ENCODE results near the gene ARL15.
"Not testable (repeated sequence)": the region's sequence is repeated elsewhere in the genome, so short reads cannot be mapped to it uniquely, and the experiment has no call there.

ARL15 gene

DNA sequence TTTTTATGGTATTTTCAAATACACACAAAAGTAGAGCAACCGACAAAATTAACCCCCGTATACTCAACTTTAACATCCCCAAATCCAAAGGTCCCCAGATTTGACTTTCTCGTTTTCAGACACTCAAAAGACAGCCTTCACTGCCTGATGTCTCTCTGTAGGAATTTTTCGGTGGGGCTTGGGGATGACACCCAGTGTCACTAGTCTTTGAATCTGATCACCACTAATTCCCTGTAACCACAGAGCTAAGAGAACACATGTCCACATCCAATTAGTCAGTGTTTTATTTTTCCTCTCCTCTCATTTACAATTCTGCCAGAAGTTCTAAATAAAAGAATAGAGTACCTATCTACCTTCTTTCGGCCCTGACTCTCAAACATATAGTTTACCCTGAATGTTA is 324.6 kb downstream of the ARL15 start:
- no peak for DNase-seq (ENCODE audit: low read depth in 2 of 2)

DNA sequence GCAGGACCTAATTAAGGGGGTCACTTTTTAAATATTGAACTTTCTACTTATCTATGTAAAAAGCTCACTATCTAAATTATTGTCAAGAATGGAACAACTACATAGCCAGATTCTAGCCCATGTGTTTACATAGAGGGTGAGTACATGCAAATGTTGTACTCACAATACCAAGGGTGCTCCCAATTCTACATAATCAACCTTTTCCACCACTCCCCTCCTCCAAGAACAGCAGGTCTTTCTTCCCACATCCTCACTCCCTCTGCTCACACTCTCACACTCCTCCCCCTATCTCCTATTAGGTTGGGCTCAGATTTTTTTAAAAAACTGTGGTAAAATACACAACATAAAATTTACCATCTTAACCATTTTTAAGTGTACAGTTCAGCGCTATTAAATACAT is 325.4 kb downstream of the ARL15 start:
- DNase-seq (ENCODE audit: low read depth in 2 of 2) = no peak

DNA sequence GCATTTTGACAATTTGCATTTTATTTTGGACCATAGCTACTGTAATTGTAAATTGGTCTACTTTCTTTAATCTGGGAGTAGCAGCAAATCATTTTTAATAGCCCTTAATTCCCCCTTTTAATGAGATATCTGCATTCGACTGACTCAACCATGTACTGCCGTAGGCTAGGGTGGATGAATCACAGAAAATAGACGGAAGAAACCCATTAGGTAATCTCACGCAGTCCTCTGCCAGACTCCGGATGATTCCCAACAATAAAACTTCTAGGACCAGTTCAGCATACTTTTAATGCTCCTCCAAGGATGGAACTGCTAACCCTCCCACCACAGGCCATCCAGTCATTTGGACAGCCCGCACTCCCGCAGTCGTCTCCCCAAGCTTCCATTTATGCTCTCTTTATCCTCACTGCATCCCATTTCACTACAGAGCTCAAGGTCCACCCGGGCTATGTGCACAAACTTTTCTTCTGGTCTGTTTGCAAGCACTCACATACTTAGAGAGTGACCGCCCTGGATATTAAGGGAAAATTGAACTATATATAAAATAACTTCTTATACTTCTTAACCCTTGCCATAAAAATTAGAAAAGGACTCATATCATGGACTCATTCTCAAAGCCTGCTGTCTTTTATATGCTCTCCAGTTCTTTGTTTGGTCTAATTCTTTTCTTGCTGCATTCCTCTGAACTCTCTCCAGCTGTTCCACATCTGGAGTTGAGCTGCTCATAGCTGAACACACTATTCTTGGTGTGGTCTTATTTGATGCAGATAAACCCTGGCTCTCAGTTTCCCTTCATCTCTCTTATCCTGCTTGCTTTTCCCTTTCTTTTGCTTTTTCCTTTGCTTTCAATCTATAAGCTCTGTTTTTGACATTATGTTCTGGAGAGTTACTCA is 326.6 kb downstream of the ARL15 start:
- no peak for DNase-seq (ENCODE audit: low read depth in 2 of 2)

DNA sequence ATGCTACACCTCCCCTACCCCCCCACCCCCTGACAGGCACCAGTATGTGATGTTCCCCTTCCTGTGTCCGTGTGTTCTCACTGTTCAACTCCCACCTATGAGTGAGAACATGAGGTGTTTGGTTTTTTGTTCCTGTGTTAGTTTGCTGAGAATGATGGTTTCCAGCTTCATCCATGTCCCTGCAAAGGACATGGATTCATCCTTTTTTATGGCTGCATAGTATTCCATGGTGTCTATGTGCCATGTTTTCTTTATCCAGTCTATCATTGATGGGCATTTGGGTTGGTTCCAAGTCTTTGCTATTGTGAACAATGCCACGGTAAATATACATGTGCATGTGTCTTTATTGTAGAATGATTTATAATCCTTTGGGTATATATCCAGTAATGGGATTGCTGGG is 328.1 kb downstream of the ARL15 start:
- DNase-seq (ENCODE audit: low read depth in 2 of 2) = not testable (repeated sequence)

DNA sequence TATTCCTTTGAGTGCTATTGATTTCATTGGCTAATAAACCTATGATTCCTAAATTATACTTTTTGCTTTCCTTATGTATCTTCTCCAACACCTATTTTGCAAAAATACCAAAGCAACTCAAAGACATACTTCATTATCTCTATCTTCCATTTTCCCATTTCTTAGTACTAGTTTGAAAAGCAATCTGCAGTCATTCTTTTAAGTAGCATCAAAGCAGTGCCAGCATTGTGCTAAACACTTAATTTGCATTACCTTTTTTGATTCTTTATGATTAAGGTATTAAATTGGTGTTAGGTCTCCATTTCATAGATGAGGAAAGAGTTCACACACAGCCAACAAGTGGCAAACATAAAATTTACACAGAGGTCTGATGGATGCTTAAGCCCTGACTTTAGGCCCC is 330.3 kb downstream of the ARL15 start:
- no peak for DNase-seq (ENCODE audit: low read depth in 2 of 2)

DNA sequence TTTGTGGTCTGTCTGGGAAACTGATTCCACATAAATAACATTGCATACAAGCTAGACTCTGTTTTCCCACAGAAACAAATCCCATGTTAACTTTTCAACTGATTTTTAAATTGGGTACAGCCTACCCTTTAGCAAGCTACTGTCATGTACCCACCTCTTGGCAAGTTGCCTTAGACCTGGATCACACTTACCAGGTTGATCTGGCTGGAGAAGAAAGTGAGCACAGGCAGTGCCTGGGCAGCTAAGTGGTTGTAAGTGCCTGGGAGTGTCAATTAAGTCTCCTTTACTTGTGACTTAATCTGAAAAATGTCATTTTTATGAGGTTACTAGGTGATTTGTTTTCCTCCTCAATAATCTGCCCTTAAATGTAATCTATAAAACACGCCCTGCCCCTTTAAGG is 336.4 kb downstream of the ARL15 start:
- DNase-seq (ENCODE audit: low read depth in 2 of 2) = no peak

DNA sequence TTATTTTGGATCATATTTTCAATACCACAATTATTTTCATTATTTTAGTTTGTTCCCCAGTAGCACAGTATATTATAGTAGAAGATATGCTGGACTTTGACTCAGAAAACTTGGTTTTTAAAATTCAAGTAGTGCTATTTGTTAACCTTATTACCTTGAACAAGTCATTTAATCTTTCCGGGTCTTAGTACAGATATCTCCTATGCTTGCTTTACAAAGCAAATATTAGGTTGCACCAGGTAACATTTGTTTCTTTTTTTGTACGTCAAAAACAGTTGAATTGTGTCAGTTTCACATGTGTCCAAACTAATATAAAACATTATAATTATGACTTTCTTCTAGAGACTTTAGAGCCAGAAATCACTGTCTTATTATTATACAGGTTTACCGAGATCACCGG is 338.1 kb downstream of the ARL15 start:
- no peak for DNase-seq (ENCODE audit: low read depth in 2 of 2)

DNA sequence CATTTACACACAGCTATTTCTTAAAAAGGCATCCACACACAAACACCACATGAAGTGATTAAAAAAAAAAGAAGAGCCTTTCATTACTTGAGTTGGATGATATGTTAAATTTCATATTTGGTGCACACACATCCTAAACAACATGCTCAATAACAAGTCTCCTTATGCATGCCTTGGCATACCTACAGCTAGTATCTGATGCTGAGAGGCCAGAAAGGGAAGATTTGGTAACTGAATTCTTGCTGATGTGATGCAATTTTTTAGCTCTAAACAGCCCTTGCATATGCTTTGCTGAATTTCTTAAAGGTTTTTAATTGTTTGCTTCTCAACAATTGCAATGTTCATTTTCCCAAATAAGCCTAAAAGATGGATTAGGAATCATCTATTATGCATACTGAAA is 338.8 kb downstream of the ARL15 start:
- DNase-seq (ENCODE audit: low read depth in 2 of 2) = no peak

DNA sequence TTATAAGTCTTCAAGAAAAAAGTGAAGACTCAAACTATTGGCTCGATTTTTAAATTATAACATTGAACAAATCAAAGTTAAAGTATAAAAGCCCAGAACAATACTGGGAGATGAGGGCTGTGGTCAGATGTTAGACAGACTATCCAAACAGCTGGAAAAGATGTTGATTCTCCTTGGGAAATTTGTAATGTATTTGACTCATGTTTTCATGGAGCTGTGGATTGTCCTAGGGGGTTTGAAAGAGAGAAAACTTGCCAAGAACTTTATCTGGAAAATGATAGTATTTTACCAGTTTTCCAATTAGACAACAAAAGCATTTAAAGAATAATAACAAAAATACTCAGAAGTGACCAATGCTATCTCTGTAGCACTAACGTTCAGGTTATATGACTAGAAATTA is 339.2 kb downstream of the ARL15 start:
- no peak for DNase-seq (ENCODE audit: low read depth in 2 of 2)

DNA sequence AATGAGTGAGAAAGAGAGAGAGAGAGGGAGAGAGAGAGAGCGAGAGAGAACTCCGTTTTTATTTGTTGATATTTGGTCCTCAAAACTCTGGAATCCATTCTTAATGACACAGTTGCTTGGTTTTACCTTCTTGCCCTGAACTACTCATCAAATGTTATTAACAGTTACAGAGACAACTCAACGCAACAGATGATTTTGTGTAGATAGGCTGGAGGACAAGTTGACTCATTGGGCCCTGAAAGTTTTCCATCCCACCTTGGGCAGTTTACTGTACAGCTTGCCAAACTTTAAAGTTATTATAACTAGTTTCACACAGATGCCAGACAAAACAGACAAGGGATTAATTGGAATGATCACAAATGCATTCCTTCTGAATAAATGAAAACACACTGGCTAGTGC is 339.9 kb downstream of the ARL15 start:
- no peak for DNase-seq (ENCODE audit: low read depth in 2 of 2)

DNA sequence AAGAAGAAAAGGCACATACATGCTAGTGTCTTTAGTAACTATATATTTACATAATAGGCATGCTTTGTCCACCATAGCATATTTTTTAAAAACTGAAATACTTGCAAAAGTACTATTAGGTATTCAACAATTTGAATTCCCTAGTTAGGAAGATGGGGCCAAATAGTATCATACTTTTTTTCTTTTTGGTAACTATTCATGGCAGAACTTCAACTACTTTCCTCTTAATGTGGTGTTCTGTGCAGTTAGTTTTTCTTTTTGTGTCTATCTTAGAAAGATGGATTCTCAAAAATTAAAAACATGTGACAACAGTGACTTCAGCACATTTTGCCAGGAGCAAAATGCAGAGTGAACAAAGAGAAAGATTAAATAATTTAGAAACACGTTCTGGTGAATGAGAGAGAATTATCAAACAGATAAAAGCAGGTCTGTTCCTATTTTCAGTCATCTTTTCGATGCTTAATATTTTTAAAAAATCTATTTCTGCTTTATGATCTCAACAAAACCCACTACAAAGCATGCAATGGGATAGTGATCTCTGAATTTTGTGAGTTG is 341.1 kb downstream of the ARL15 start:
- DNase-seq (ENCODE audit: low read depth in 2 of 2) = no peak

DNA sequence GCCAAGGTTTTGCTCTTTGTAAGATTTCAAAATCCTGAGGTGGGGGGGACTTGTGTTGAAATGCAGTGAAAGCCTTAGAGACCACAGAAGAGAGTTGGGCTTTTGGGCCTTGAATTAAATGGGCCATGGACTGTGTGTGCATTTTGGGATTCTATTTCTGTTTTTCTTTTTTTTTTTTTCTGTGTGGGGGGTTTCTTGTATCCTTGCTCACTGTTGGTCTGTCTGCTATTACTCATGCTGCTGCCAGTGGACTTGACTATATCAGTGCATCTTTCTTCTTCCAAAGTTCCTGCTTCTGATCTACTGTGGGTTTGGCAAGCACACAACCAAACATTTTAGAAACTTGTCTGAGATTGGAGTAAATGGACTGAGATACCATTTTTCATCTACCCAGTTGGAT is 344.9 kb downstream of the ARL15 start:
- DNase-seq (ENCODE audit: low read depth in 2 of 2) = peak; percentile 66 to 74

DNA sequence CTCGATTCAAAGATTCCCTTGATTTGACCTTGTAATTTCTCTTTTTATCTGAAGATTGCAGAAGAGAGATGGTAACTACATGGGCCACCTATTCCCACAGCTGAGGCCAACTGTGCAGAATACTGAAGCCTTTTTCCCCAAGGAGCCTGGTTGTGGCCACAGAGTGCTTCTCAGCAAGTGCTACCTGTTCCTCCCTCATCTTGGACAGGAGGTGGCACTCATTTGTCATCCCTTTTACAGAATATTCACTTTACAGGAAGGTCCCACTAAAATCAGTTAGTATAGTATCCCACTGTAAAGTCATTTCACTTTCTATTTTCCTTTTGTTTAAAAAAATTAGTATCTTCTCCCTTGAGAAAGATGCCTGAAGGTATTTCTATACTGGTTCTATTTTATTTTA is 346.4 kb downstream of the ARL15 start:
- DNase-seq (ENCODE audit: low read depth in 2 of 2) = no peak

DNA sequence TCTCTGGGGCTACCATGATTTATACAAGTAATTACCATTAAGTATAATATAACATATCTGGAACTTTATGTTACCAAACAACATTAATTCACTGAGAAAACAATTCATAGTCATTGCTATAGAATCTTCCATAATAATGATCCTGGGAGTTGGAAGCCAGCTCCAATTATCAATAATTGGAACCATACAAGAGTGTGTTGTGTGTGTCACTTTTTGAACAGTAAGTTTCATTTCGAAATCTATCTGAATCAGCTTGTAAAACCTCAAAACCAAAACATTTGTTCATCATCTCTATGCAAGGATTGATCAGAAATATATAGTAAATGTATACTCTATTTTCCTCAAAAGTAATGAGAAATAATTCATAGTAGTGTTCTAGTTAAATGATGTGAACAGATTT is 348.1 kb downstream of the ARL15 start:
- no peak for DNase-seq (ENCODE audit: low read depth in 2 of 2)

DNA sequence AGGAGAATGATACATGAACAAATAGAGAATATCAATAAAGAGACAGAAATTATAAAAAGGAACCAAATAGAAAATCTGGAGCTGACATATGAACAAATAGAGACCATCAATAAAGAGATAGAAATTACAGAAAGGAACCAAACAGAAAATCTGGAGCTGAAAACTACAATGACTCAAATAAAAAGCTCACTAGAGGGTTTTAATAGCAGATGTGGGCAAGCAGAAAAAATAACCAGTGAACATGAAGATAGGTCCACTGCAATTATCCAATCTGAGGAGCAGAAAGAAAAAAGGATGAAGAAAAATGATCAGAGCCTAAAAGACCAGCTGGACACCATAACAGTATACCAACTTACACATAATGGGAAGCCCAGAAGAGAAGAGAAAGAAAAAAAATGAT is 353.7 kb downstream of the ARL15 start:
- DNase-seq (ENCODE audit: low read depth in 2 of 2) = no peak

DNA sequence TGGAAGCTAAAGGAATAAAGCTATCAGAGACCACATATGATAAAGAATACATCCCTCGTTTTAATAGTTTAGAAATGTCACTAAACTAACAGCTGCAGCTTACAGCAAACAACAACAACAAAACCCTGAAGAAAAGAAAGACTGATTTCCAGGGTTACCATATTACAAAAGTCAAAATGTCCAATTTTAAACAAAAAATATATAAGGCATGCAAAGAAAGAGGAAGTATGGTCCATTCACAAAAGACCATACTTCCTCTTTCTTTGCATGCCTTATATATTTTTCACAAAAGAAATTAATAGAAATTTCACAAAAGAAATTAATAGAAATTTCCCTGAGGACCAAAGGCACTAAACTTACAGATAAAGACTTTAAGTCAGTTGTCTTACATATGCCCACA is 354.2 kb downstream of the ARL15 start:
- DNase-seq (ENCODE audit: low read depth in 2 of 2) = no peak

DNA sequence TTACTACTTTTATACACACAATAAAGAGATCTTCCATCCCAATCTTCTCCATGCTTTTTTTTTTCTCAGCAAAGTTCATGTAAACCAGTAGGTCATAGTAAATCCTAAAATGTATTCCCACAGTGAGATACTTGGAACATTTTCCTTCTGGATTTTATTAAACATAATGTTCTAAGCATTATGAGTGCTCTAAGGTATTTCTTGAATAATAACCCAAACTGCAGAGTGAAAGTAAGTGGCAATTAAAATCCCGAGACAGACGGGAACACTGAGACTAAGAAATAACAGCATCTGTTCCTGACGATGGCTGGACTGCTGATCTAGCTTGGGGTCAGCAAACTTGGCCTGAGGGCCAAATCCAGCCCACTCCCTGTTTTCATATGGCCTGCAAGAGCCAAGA is 359.8 kb downstream of the ARL15 start:
- DNase-seq (ENCODE audit: low read depth in 2 of 2) = no peak

DNA sequence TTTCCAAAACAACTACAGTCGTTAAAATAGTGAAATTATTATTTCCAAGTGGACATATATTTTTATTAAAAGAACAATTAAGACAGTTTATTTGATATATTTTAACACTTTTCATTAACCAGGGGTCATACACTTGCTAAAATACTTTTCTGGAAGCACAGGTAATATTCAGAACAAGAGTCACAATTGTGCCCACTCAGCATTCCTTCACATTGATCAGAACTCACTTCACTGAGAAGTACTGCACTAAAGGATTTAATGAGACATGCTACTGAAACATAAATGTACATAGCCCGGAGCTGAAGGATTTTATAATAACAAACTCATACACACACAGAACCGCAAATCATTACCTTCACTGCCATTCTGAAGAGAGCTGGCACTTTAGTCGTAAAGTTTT is 361.8 kb downstream of the ARL15 start:
- DNase-seq (ENCODE audit: low read depth in 2 of 2) = no peak

DNA sequence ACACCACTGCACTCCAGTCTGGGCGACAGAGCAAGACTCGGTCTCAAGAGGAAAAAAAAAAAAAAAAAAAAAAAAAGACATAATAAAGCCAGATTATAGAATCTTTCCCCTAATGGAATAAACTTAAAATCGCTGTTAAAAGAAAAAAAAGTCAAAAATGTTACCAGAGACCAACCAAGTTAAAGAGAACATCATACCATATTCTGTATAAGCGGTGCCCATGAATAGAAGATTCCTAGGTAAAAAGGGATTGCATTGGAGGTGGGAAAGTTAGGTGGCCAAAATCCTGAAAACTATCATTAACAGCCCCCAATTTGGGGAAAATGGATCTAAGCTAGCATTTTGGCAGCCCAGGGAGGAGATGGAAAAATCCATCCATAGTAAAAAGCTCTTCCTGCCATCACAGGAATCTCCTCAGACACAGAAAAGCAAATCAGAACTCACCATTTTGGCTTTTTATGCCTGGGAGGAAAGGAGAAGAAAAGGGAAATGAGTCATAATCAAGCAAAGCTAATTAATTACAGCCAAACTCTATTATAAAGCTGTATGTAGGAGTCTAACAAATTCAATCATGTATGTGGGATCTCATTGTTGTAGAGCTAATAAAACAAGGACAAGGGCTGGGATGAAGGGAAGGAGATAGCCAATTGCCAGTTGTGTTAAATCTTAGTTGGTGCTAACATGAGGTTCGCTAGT is 363.8 kb downstream of the ARL15 start:
- DNase-seq (ENCODE audit: low read depth in 2 of 2) = no peak

DNA sequence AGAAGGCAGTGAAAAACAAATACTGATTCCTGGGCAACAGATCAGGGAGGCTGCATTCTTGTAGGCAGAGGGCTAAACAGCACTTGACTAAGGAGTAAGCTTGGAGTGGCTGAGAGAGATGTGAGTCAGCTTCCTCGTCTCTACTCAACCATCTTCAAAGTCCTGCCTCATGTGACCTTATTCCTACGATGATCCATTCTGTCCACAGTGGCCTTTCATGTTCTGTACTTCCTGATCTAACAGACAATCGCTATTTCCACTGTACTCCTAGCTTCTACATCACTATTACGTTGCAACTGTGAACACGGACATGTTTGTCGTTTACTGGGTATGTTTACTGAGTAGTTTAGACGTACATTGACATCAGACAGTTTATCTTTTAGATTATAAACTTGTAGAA is 365.4 kb downstream of the ARL15 start:
- DNase-seq (ENCODE audit: low read depth in 2 of 2) = no peak

DNA sequence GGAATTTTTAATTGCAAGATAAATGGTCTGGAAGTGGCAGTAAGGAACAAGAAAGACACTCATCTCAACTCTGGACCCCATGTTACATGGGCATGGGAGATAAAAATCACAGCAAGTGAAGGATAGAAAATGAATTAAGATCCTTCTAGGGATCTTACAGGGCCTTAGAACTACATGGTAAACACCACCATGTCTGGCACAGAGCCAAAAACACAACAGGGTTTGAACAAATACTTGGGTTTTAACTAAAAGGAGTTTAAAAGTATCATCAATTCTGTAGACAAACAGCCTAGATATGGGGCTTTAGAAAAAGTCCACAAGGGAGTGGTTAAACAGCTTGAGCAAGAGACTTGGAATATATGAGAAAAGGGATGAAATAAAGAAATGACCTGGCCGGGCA is 366.4 kb downstream of the ARL15 start:
- DNase-seq (ENCODE audit: low read depth in 2 of 2) = no peak

DNA sequence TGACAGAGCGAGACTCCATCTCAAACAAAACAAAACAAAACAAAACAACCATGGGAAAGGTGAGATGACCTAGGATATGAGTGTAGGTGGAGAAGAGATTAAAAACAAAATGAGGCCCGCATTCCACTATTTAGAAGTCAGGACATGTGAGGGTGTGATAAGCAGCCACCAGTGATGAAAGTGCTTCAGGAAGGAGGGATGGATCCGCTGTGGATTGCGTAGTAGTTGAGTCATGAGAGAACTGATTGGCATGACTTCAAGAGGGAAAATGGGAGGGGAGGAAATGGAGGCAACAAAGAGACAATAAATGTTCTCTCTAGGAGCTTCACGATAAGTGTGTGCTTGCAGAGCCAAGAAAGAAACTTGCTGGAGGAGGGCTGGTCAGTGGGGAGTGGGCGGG is 367.6 kb downstream of the ARL15 start:
- no peak for DNase-seq (ENCODE audit: low read depth in 2 of 2)

DNA sequence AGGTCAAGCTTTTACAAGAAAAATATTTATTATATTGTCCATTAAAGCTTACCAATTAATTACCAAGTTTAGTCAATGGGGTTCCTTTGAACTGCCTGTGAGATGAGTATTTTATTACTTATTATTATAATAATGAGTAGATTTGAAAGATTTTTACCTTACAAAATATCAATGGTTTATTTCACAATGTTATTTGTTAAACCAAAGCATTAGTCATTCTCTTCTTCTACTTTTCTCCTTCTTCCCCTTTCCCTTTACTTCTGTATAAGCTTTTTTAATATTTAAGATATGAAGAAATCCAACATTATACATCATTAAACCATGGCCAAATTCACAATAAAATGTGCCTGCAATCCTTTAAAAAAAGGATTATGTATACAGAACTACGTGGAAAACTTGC is 369.5 kb downstream of the ARL15 start:
- no peak for DNase-seq (ENCODE audit: low read depth in 2 of 2)
